HepG2 (cell line): ENCODE results near the gene TAF6. TPM values are rescaled to one million over a fixed set of nuclear protein-coding genes. Genes with fewer than 3 reads are reported as not detected.

Experiments used
- ARNT2 ChIP-seq: sonication (generic); formaldehyde crosslinking; IDR thresholded peaks from 2 replicates; pipeline ENCODE4 v1.8.0; 2022; ENCODE audit warnings: mild to moderate bottlenecking, low read depth, missing genetic modification reagents, moderate library complexity
- ELF4 ChIP-seq: sonication (generic); formaldehyde crosslinking; IDR thresholded peaks from 2 replicates; pipeline ENCODE4 v1.5.0; 2020; ENCODE audit warnings: missing genetic modification reagents, mild to moderate bottlenecking, moderate library complexity, borderline replicate concordance
- ESRRA ChIP-seq: sonication (generic); formaldehyde crosslinking; IDR thresholded peaks from 2 replicates; pipeline ENCODE4 v1.5.1; 2020; ENCODE audit warnings: mild to moderate bottlenecking, low read depth, missing genetic modification reagents
- GATAD2A ChIP-seq: IDR thresholded peaks from 2 replicates; pipeline ENCODE4 v1.6.1; 2016
- KDM5A ChIP-seq: fragments of 200-600 bp; sonication (generic); IDR thresholded peaks from 2 replicates; pipeline ENCODE4 v1.7.0; 2018; ENCODE audit warnings: antibody characterized with exemption, mild to moderate bottlenecking, low read length, borderline replicate concordance
- PITX1 ChIP-seq: sonication (generic); formaldehyde crosslinking; IDR thresholded peaks from 2 replicates; pipeline ENCODE4 v1.5.1; 2020; ENCODE audit warnings: mild to moderate bottlenecking, missing genetic modification reagents
- RELA ChIP-seq: sonication (generic); formaldehyde crosslinking; IDR thresholded peaks from 2 replicates; pipeline ENCODE4 v1.4.0; 2020; ENCODE audit warnings: missing genetic modification reagents
- SAP130 ChIP-seq: IDR thresholded peaks from 2 replicates; pipeline ENCODE4 v1.6.1; 2016; ENCODE audit warnings: low read depth
- SATB2 ChIP-seq: sonication (generic); formaldehyde crosslinking; IDR thresholded peaks from 2 replicates; pipeline ENCODE4 v1.5.0; 2020; ENCODE audit warnings: missing genetic modification reagents
- SP2 ChIP-seq: sonication (generic); formaldehyde crosslinking; IDR thresholded peaks from 2 replicates; pipeline ENCODE4 v1.5.1; 2020; ENCODE audit warnings: mild to moderate bottlenecking, missing genetic modification reagents
- XRCC5 ChIP-seq: fragments of 200-400 bp; formaldehyde crosslinking; optimal IDR thresholded peaks from 2 replicates; pipeline ENCODE3; 2017; ENCODE audit warnings: mild to moderate bottlenecking, low read length
- ZEB1 ChIP-seq: IDR thresholded peaks from 2 replicates; pipeline ENCODE4 v1.6.1; 2012; ENCODE audit warnings: mild to moderate bottlenecking, low read depth, inconsistent platforms; ENCODE audit not compliant: insufficient replicate concordance
- ZFP1 ChIP-seq: IDR thresholded peaks from 2 replicates; pipeline ENCODE4 v1.6.1; 2016
- ZNF530 ChIP-seq: sonication (generic); formaldehyde crosslinking; IDR thresholded peaks from 2 replicates; pipeline ENCODE4 v1.5.0; 2020; ENCODE audit warnings: low read depth, mild to moderate bottlenecking, missing genetic modification reagents
- ZNF841 ChIP-seq: sonication (generic); formaldehyde crosslinking; IDR thresholded peaks from 2 replicates; pipeline ENCODE4 v1.8.1; 2023; ENCODE audit warnings: missing genetic modification reagents, borderline replicate concordance
- ZNF883 ChIP-seq: sonication (generic); formaldehyde crosslinking; IDR thresholded peaks from 2 replicates; pipeline ENCODE4 v1.5.1; 2020; ENCODE audit warnings: mild to moderate bottlenecking, missing genetic modification reagents; ENCODE audit errors: not compliant biosample characterization
- polyA plus RNA-seq, 8 experiments: library from polyadenylated mRNA; depleted of rRNA in 3 of 8; stranded (reverse) in 7 of 8; unstranded in 1 of 8; fragments of >200 nt; fragmentation: Illumina TruSeq in 4 of 8; extraction: Trizol in 4 of 8; gene quantifications; 2 replicates each; pipeline versions ENCODE4 v1.2.1 to v1.2.3, GENCODE V29; 2011 to 2016; ENCODE audit warnings: low read depth in 4 of 8, missing spikeins in 1 of 8, mixed read lengths in 1 of 8; ENCODE audit not compliant: insufficient read depth in 1 of 8
- total RNA-seq, 5 experiments: library from RNA; depleted of rRNA; stranded (reverse); fragments of >200 nt; fragmentation: Illumina TruSeq; extraction: Trizol; gene quantifications; 2 replicates each; pipeline ENCODE4 v1.2.3, GENCODE V29; 2016; ENCODE audit warnings: low read depth in 1 of 5
- TF ChIP-seq, protein P1 (sequence below): sonication (generic); formaldehyde crosslinking; conservative IDR thresholded peaks from 2 replicates; pipeline ENCODE4 v1.4.0; 2020; ENCODE audit warnings: mild to moderate bottlenecking, missing genetic modification reagents, moderate library complexity
- TF ChIP-seq, protein P2 (sequence below): sonication (generic); formaldehyde crosslinking; IDR thresholded peaks from 2 replicates; pipeline ENCODE4 v1.8.0; 2022; ENCODE audit warnings: missing genetic modification reagents, mild to moderate bottlenecking, inconsistent platforms, borderline replicate concordance
- TF ChIP-seq, protein P3 (sequence below): sonication (generic); formaldehyde crosslinking; IDR thresholded peaks from 2 replicates; pipeline ENCODE4 v1.5.1; 2020; ENCODE audit warnings: mild to moderate bottlenecking, moderate library complexity, missing genetic modification reagents
- TF ChIP-seq, protein P4 (sequence below): sonication (generic); formaldehyde crosslinking; IDR thresholded peaks from 2 replicates; pipeline ENCODE4 v1.4.0; 2020; ENCODE audit warnings: low read depth, mild to moderate bottlenecking, missing genetic modification reagents

The TAF6 gene
- total and polyA plus RNA-seq, 2 of the 13 experiments (the other 11 are each of a cell fraction or from before 2014, with no cell fraction given): 12.9 to 18.8 TPM

DNA sequence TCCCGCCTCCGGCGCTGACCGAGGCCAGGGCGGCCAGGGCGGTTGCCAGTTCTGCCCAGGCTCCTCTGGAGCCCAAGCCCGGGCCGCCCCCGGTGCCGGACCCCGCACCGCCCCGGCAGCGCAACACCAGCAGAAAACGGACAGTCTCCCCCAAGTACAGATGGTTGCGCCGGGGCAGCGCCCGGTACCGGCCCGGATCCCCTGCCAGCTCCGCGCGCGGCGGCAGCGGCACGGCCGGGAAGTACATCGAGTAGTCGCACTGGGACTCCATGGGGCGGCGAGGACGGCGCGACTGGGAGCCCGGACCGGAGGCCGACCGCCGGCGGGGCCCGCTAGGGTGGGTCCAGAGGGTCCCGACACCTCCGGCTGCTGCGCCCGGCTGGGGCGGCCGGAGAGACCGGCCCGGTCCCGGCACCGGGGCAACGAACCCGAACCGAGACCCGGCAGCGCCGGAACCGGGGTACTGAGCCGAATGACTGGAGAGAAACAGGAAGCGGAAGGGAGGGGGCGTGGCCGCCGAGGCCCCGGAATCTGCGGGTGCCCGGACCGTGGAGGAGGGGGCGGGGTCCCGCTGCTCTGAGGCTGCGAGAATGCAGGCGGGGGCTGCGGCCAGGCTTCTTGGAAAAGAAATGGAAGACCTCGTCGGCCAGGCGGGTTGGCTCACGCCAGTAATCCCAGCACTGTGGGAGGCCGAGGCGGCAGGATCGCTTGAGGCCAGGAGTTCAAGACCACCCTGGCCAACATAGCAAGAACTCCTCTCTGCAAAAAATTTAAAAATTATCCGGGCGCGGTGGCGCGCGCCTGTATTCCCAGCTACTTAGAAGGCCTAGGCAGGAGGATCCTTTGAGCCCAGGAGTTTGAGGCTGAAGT is 39.3 kb upstream of the TAF6 start, which contains the start of gene TRAPPC14 (continued):
- TF ChIP-seq ELF4 (0 out of 2 replicates have a peak, but pooled peaks have one; percentile 18), ARNT2 (0 out of 2 replicates have a peak, but pooled peaks have one; percentile 44), ZNF841 (CRISPR knock-in tag) (no peak), ZNF530 (CRISPR knock-in tag) (no peak), SAP130 (CRISPR knock-in tag) (peak; percentile 92), ZEB1 (no peak), ZFP1 (CRISPR knock-in tag) (0 out of 2 replicates have a peak, but pooled peaks have one; percentile 29), ESRRA (peak; percentile 44; the same call in 1 of the 2 replicates), ZNF883 (CRISPR knock-in tag) (peak; percentile 73), XRCC5 (peak; percentile 63), SATB2 (CRISPR knock-in tag) (no peak), PITX1 (CRISPR knock-in tag) (peak; percentile 53; the same call in 1 of the 2 replicates), KDM5A (peak; percentile 41; the same call in 1 of the 2 replicates), GATAD2A (peak; percentile 39; the same call in 1 of the 2 replicates), RELA (CRISPR knock-in tag) (no peak), SP2 (CRISPR knock-in tag) (peak; percentile 7; the same call in 1 of the 2 replicates)
- TF ChIP-seq, protein P1, sequence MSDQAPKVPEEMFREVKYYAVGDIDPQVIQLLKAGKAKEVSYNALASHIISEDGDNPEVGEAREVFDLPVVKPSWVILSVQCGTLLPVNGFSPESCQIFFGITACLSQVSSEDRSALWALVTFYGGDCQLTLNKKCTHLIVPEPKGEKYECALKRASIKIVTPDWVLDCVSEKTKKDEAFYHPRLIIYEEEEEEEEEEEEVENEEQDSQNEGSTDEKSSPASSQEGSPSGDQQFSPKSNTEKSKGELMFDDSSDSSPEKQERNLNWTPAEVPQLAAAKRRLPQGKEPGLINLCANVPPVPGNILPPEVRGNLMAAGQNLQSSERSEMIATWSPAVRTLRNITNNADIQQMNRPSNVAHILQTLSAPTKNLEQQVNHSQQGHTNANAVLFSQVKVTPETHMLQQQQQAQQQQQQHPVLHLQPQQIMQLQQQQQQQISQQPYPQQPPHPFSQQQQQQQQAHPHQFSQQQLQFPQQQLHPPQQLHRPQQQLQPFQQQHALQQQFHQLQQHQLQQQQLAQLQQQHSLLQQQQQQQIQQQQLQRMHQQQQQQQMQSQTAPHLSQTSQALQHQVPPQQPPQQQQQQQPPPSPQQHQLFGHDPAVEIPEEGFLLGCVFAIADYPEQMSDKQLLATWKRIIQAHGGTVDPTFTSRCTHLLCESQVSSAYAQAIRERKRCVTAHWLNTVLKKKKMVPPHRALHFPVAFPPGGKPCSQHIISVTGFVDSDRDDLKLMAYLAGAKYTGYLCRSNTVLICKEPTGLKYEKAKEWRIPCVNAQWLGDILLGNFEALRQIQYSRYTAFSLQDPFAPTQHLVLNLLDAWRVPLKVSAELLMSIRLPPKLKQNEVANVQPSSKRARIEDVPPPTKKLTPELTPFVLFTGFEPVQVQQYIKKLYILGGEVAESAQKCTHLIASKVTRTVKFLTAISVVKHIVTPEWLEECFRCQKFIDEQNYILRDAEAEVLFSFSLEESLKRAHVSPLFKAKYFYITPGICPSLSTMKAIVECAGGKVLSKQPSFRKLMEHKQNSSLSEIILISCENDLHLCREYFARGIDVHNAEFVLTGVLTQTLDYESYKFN (CRISPR knock-in tag): peak; percentile 45
- TF ChIP-seq, protein P2, sequence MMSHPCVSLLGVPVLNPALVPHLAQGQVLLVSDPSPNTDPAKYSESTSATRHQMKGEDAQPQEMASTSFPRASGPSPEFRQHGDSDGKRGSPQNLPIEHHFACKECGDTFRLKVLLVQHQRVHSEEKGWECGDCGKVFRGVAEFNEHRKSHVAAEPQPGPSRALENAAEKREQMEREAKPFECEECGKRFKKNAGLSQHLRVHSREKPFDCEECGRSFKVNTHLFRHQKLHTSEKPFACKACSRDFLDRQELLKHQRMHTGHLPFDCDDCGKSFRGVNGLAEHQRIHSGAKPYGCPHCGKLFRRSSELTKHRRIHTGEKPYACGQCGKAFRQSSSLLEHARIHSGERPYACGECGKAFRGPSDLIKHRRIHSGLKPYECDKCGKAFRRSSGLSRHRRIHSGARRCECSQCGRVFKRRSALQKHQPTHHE (CRISPR knock-in tag): 0 out of 2 replicates have a peak, but pooled peaks have one; percentile 31
- TF ChIP-seq, protein P3, sequence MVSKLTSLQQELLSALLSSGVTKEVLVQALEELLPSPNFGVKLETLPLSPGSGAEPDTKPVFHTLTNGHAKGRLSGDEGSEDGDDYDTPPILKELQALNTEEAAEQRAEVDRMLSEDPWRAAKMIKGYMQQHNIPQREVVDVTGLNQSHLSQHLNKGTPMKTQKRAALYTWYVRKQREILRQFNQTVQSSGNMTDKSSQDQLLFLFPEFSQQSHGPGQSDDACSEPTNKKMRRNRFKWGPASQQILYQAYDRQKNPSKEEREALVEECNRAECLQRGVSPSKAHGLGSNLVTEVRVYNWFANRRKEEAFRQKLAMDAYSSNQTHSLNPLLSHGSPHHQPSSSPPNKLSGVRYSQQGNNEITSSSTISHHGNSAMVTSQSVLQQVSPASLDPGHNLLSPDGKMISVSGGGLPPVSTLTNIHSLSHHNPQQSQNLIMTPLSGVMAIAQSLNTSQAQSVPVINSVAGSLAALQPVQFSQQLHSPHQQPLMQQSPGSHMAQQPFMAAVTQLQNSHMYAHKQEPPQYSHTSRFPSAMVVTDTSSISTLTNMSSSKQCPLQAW (CRISPR knock-in tag): no peak; the same call in 1 of the 2 replicates
- TF ChIP-seq, protein P4, sequence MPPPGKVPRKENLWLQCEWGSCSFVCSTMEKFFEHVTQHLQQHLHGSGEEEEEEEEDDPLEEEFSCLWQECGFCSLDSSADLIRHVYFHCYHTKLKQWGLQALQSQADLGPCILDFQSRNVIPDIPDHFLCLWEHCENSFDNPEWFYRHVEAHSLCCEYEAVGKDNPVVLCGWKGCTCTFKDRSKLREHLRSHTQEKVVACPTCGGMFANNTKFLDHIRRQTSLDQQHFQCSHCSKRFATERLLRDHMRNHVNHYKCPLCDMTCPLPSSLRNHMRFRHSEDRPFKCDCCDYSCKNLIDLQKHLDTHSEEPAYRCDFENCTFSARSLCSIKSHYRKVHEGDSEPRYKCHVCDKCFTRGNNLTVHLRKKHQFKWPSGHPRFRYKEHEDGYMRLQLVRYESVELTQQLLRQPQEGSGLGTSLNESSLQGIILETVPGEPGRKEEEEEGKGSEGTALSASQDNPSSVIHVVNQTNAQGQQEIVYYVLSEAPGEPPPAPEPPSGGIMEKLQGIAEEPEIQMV: peak; percentile 55; the same call in 1 of the 2 replicates
